GM23338 (cell line): ENCODE data around the gene TRAF2. TPM values are rescaled to one million over a fixed set of nuclear protein-coding genes. Genes with fewer than 3 reads are reported as not detected.
A peak's percentile ranks its signal among the peaks of the same experiment; 100 is the strongest.

ENCODE experiments used
- ATAC-seq: fragments of 200-7000 bp; cut with Tn5 transposase; 3 replicates; pipeline ENCODE4 v1.9.1; 2020
- DNase-seq: peaks from one replicate; pipeline ENCODE4 v3.0.0-alpha.2; 2015; ENCODE audit warnings: low spot score
- H2AFZ ChIP-seq: fragments of 200-600 bp; sonication (generic); 2 replicates; pipeline ENCODE4 v1.8.0; 2016; ENCODE audit warnings: antibody characterized with exemption, mild to moderate bottlenecking, moderate library complexity
- H3F3A ChIP-seq: fragments of 200-600 bp; sonication (generic); replicated peaks from 2 replicates; pipeline ENCODE4 v1.8.0; 2017; ENCODE audit warnings: antibody characterized with exemption, mixed run types, low read depth
- H3K27ac ChIP-seq: fragments of 200-600 bp; sonication (generic); 2 replicates; pipeline ENCODE4 v1.6.1; 2016; ENCODE audit warnings: low read depth
- H3K27me3 ChIP-seq: fragments of 200-600 bp; sonication (generic); 2 replicates; pipeline ENCODE4 v1.8.0; 2016; ENCODE audit warnings: mild to moderate bottlenecking, mixed run types, moderate library complexity; ENCODE audit not compliant: insufficient read depth
- H3K36me3 ChIP-seq: fragments of 200-600 bp; sonication (generic); 2 replicates; pipeline ENCODE4 v1.8.0; 2016; ENCODE audit warnings: mild to moderate bottlenecking; ENCODE audit not compliant: insufficient read depth
- H3K4me1 ChIP-seq: fragments of 200-600 bp; sonication (generic); 2 replicates; pipeline ENCODE4 v1.8.0; 2016; ENCODE audit warnings: mild to moderate bottlenecking, moderate library complexity; ENCODE audit not compliant: insufficient read depth
- H3K4me2 ChIP-seq: fragments of 200-600 bp; sonication (generic); 2 replicates; pipeline ENCODE4 v1.7.1; 2017; ENCODE audit warnings: mixed run types
- H3K4me3 ChIP-seq: fragments of 200-600 bp; sonication (generic); 2 replicates; pipeline ENCODE4 v1.6.1; 2016; ENCODE audit warnings: mixed run types
- H3K79me2 ChIP-seq: fragments of 200-600 bp; sonication (generic); replicated peaks from 2 replicates; pipeline ENCODE4 v1.8.0; 2017; ENCODE audit warnings: mild to moderate bottlenecking; ENCODE audit not compliant: insufficient read depth
- H3K9me2 ChIP-seq: fragments of 200-600 bp; sonication (generic); 2 replicates; pipeline ENCODE4 v1.8.0; 2017; ENCODE audit not compliant: insufficient read depth
- H4K20me1 ChIP-seq: fragments of 200-600 bp; sonication (generic); replicated peaks from 2 replicates; pipeline ENCODE4 v1.8.0; 2017; ENCODE audit warnings: mild to moderate bottlenecking; ENCODE audit not compliant: insufficient read depth
- H3K27ac Mint-ChIP-seq: 2 replicates; pipeline ENCODE4 v1.8.0; 2020; ENCODE audit warnings: inconsistent platforms, mild to moderate bottlenecking, moderate library complexity, mixed read lengths
- H3K27me3 Mint-ChIP-seq: 3 replicates; pipeline ENCODE4 v1.8.0; 2022; ENCODE audit warnings: low read depth, mild to moderate bottlenecking, moderate library complexity, mixed read lengths, inconsistent platforms; ENCODE audit not compliant: insufficient read depth, poor library complexity
- H3K36me3 Mint-ChIP-seq: 3 replicates; pipeline ENCODE4 v1.8.0; 2021; ENCODE audit warnings: low read depth, mild to moderate bottlenecking, inconsistent platforms, moderate library complexity, mixed read lengths
- H3K4me1 Mint-ChIP-seq: 3 replicates; pipeline ENCODE4 v1.8.0; 2020; ENCODE audit warnings: mild to moderate bottlenecking, inconsistent platforms, mixed read lengths
- H3K4me3 Mint-ChIP-seq: 3 replicates; pipeline ENCODE4 v1.8.0; 2021; ENCODE audit warnings: moderate library complexity, mild to moderate bottlenecking, inconsistent platforms, mixed read lengths
- H3K9me3 Mint-ChIP-seq: 3 replicates; pipeline ENCODE4 v1.8.0; 2020; ENCODE audit warnings: moderate library complexity, mild to moderate bottlenecking, inconsistent platforms, mixed read lengths
- CREB1 ChIP-seq: fragments of 250-450 bp; sonication (Bioruptor Pico); IDR thresholded peaks from 2 replicates; pipeline ENCODE4 v1.5.0; 2020; ENCODE audit warnings: low read depth, mild to moderate bottlenecking, moderate library complexity
- CTCF ChIP-seq, 2 experiments: fragments of 200-600 bp in 1 of 2; sonication (generic) in 1 of 2; conservative IDR thresholded peaks; 2 replicates each; pipeline versions ENCODE4 v1.5.1 to v1.6.1; 2016 to 2017; ENCODE audit warnings: antibody characterized with exemption in 2 of 2, low read depth in 2 of 2, mild to moderate bottlenecking in 2 of 2, moderate library complexity in 1 of 2
- ETS1 ChIP-seq: IDR thresholded peaks from 2 replicates; pipeline ENCODE4 v1.6.1; 2016; ENCODE audit warnings: antibody characterized with exemption
- EZH2 ChIP-seq: fragments of 200-600 bp; sonication (generic); IDR thresholded peaks from one replicate; pipeline ENCODE4 v1.8.0; 2017; ENCODE audit warnings: antibody characterized with exemption, mild to moderate bottlenecking, low read depth; ENCODE audit not compliant: unreplicated experiment
- EZH2phosphoT487 ChIP-seq: fragments of 200-600 bp; sonication (generic); IDR thresholded peaks from one replicate; pipeline ENCODE4 v1.8.1; 2018; ENCODE audit warnings: antibody characterized with exemption; ENCODE audit not compliant: unreplicated experiment
- JUNB ChIP-seq: IDR thresholded peaks from one replicate; pipeline ENCODE4 v1.6.1; 2016; ENCODE audit warnings: antibody characterized with exemption; ENCODE audit not compliant: unreplicated experiment
- NANOG ChIP-seq: IDR thresholded peaks from 2 replicates; pipeline ENCODE4 v1.6.1; 2016; ENCODE audit warnings: antibody characterized with exemption, borderline replicate concordance
- POLR2AphosphoS5 ChIP-seq: IDR thresholded peaks from 2 replicates; pipeline ENCODE4 v1.6.1; 2016; ENCODE audit warnings: antibody characterized with exemption, low read depth
- REST ChIP-seq: IDR thresholded peaks from one replicate; pipeline ENCODE4 v1.6.1; 2018; ENCODE audit warnings: antibody characterized with exemption; ENCODE audit not compliant: unreplicated experiment
- STAT1 ChIP-seq: IDR thresholded peaks from one replicate; pipeline ENCODE4 v1.6.1; 2016; ENCODE audit warnings: antibody characterized with exemption; ENCODE audit not compliant: unreplicated experiment
- ZNF114 ChIP-seq: fragments of 250-450 bp; sonication (Bioruptor Pico); IDR thresholded peaks from 2 replicates; pipeline ENCODE4 v1.5.0; 2020; ENCODE audit warnings: mild to moderate bottlenecking, moderate library complexity
- ZNF331 ChIP-seq: fragments of 250-450 bp; sonication (Bioruptor Pico); IDR thresholded peaks from 2 replicates; pipeline ENCODE4 v1.5.0; 2020; ENCODE audit warnings: low read depth, mild to moderate bottlenecking, moderate library complexity
- ZNF462 ChIP-seq: fragments of 250-450 bp; sonication (Bioruptor Pico); IDR thresholded peaks from 2 replicates; pipeline ENCODE4 v1.5.0; 2020; ENCODE audit warnings: mild to moderate bottlenecking, moderate library complexity
- polyA plus RNA-seq: library from polyadenylated mRNA; unstranded; fragments of >200 nt; fragmentation: Nextera tagmentation; extraction: Ambion mirVana; gene quantifications from 2 replicates; pipeline ENCODE4 v1.2.1, GENCODE V29; 2016
- total RNA-seq: library from RNA; depleted of rRNA; stranded (reverse); fragments of >200 nt; shearing (Covaris generic); gene quantifications from 2 replicates; pipeline ENCODE4 v1.2.3, GENCODE V29; 2014

Gene TRAF2
- total and polyA plus RNA-seq, 2 experiments from 2014 or later = 25.4 to 39.9 TPM

- Mint-ChIP-seq H3K9me3 (no peaks in the 10 kb centered on the region), H3K4me3 (no peak overlapping the region), H3K27me3 (peaks cover 9% of the 10 kb centered on the region), H3K27ac (no peak overlapping the region), H3K36me3 (peaks cover 10% of the 10 kb centered on the region; the same call in 2 of the 3 replicates), H3K4me1 (peaks cover 8% of the 10 kb centered on the region)
- TF ChIP-seq NANOG = no peak
- no peak for TF ChIP-seq ZNF114 (CRISPR knock-in tag)
- no peak for TF ChIP-seq STAT1
- TF ChIP-seq REST = no peak
- no peak for TF ChIP-seq JUNB
- no peak for TF ChIP-seq CREB1 (CRISPR knock-in tag)
- no peak for TF ChIP-seq EZH2
- no peak for TF ChIP-seq ETS1
- TF ChIP-seq EZH2phosphoT487 = no peak
- TF ChIP-seq CTCF (conservative IDR thresholded peaks at IDR 0.05; ENCODE audit: low read depth in 2 of 2) = no peak
- no peak for TF ChIP-seq ZNF331 (CRISPR knock-in tag)
- no peak for TF ChIP-seq POLR2AphosphoS5
- no peak for TF ChIP-seq ZNF462 (CRISPR knock-in tag)
- H3K4me2 ChIP-seq = 0 out of 2 replicates have a peak overlapping the region, but pooled peaks have one; percentile 51
- ATAC-seq (no peak), DNase-seq (no peak)
- H3K4me1 ChIP-seq = peaks cover 9% of the 10 kb centered on the region
- no peaks in the 10 kb centered on the region for H3K36me3 ChIP-seq
- no peaks in the 10 kb centered on the region for H3K27me3 ChIP-seq
- H3K27ac ChIP-seq = no peak overlapping the region
- no peak overlapping the region for H3K4me3 ChIP-seq
- no peaks in the 10 kb centered on the region for H3K9me2 ChIP-seq
- no peaks in the 10 kb centered on the region; the same call in 1 of the 2 replicates for H3F3A ChIP-seq
- H2AFZ ChIP-seq = no peak overlapping the region
- H4K20me1 ChIP-seq = no peaks in the 10 kb centered on the region
- H3K79me2 ChIP-seq = 0 out of 2 replicates have a peak, but pooled peaks cover 5% of the 10 kb centered on the region
These were observed 59.3 kb downstream of the TRAF2 start for GRCh38 chr9:136945333-136946227.
